ENCODE results near the gene HMMR. TPM values are rescaled to one million over a fixed set of nuclear protein-coding genes. Genes with fewer than 3 reads are reported as not detected.
"Not testable (repeated sequence)": the region's sequence is repeated elsewhere in the genome, so short reads cannot be mapped to it uniquely, and the experiment has no call there.

The HMMR gene
- total and polyA plus RNA-seq, 2 of the 4 experiments (the other 2 are of a cell fraction) = 13.0 to 24.6 TPM

DNA sequence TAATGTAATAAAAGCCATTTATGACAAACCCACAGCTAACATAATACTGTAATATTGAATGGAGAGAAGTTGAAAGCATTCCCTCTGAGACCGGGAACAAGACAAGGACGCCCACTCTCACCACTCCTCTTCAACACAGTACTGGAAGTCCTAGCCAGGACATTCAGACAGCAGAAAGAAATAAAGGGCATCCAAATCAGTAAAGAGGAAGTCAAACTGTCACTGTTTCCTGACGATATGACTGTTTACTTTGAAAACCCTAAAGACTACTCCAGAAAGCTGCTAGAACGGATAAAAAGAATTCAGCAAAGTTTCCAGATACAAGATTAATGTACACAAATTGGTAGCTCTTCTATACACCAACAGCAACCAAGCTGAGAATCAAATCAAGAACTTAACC, 34.3 kb upstream of the HMMR start:
- H3K14ac ChIP-seq (replicated peaks; ENCODE audit: low read depth, low read length); in situ Hi-C loops (cut with MboI; ENCODE audit: low sequenced_read_pairs); DNase-seq; H3K4me2 ChIP-seq (ENCODE audit: low read depth, low read length); H2BK15ac ChIP-seq (ENCODE audit: low read depth, low read length); H3K4me3 ChIP-seq (ENCODE audit: insufficient read depth, low read depth, low read length); H2BK120ac ChIP-seq (ENCODE audit: low read depth, low read length); H3K9me1 ChIP-seq (ENCODE audit: insufficient read depth, low read length); dilution Hi-C loops (cut with HindIII; ENCODE audit: low sequenced_read_pairs, unreplicated experiment); POLR2A ChIA-PET (ENCODE audit: unreplicated experiment); H3K23ac ChIP-seq (ENCODE audit: low read depth, low read length); intact Hi-C loops (cut with micrococcal nuclease); H4K20me1 ChIP-seq (ENCODE audit: insufficient read depth, low read length); H3K79me1 ChIP-seq (ENCODE audit: low read depth in 1 of 2, low read length in 2 of 2); H2AK5ac ChIP-seq (ENCODE audit: low read depth, low read length); H3K9ac ChIP-seq (ENCODE audit: low read depth, low read length); ATAC-seq (ENCODE audit: low read depth); H3K4me1 ChIP-seq (ENCODE audit: control insufficient read depth, insufficient read depth, low read length); H2AK9ac ChIP-seq (replicated peaks; ENCODE audit: low read depth, low read length, poor library complexity); H2BK5ac ChIP-seq (ENCODE audit: low read depth, low read length, poor library complexity, severe bottlenecking); H4K91ac ChIP-seq (ENCODE audit: insufficient read depth, low read depth, low read length); H2BK20ac ChIP-seq (ENCODE audit: low read depth, low read length); H3K18ac ChIP-seq (ENCODE audit: low read depth, low read length); H3K36me3 ChIP-seq (ENCODE audit: control insufficient read depth, insufficient read depth, low read length); BruUV-seq (replicated peaks); CTCF ChIA-PET; H3K9me3 ChIP-seq (ENCODE audit: control insufficient read depth, insufficient read depth, low read length); H2AFZ ChIP-seq (replicated peaks; ENCODE audit: low read length, poor library complexity); H3K27me3 ChIP-seq (ENCODE audit: control insufficient read depth, insufficient read depth, low read length); H3K27ac ChIP-seq (ENCODE audit: insufficient read depth, low read length); H3K56ac ChIP-seq (ENCODE audit: extremely low read depth, insufficient read depth, low read length); H3K4ac ChIP-seq (ENCODE audit: low read depth, low read length); H4K8ac ChIP-seq (ENCODE audit: low read depth in 2 of 2, low read length in 2 of 2); H4K5ac ChIP-seq (ENCODE audit: low read depth, low read length): not testable (repeated sequence)
- WGBS, 2 experiments (ENCODE audit: extremely low coverage in 2 of 2, insufficient read length in 1 of 2) = no CpG with 5 or more reads among the region's 4 CpGs

All from IMR-90 (cell line).